Fibroblast of villous mesenchyme (primary cell): Measurements from ENCODE around the gene RBMS3. TPM values are rescaled to one million over a fixed set of nuclear protein-coding genes. Genes with fewer than 3 reads are reported as not detected.
A peak's percentile ranks its signal among the peaks of the same experiment; 100 is the strongest.
"Not testable (repeated sequence)": the region's sequence is repeated elsewhere in the genome, so short reads cannot be mapped to it uniquely, and the experiment has no call there.

Source experiments
- DNase-seq: peaks from one replicate; pipeline ENCODE4 v3.0.0-alpha.2; 2010; ENCODE audit warnings: low read depth
- H3K4me3 ChIP-seq: 2 replicates; pipeline ENCODE4 v1.5.1; 2011; ENCODE audit warnings: low read depth, mild to moderate bottlenecking, low read length
- total RNA-seq: library from RNA; depleted of rRNA; stranded (reverse); fragments of >200 nt; gene quantifications from 2 replicates; pipeline ENCODE4 v1.2.3, GENCODE V29; 2012
- TF ChIP-seq, protein P1 (sequence below): IDR thresholded peaks from 2 replicates; pipeline ENCODE4 v1.5.1; 2012; ENCODE audit warnings: low read depth, mild to moderate bottlenecking, low read length; ENCODE audit not compliant: insufficient read depth

RBMS3 gene
- total RNA-seq, 1 donor: 85.9 TPM

DNA sequence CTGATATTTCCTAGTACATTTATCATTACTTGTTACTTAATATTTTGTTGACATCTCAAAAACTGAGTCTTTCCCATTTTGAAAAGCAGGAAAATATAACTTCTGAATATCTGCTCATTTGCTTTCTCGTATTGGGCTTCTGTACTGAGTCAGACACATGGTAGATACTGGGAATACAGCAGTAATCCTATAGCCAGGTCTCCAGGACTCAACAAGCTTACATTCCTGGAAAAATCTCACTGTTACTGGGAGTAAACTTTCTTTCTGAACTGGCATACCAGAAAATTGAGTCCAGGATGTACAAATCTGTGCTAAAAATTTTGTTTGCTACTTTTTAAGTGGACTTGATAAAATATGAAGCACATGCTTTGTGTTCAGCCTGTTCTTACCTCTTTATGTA lies 240.4 kb downstream of the RBMS3 start:
- TF ChIP-seq, protein P1, sequence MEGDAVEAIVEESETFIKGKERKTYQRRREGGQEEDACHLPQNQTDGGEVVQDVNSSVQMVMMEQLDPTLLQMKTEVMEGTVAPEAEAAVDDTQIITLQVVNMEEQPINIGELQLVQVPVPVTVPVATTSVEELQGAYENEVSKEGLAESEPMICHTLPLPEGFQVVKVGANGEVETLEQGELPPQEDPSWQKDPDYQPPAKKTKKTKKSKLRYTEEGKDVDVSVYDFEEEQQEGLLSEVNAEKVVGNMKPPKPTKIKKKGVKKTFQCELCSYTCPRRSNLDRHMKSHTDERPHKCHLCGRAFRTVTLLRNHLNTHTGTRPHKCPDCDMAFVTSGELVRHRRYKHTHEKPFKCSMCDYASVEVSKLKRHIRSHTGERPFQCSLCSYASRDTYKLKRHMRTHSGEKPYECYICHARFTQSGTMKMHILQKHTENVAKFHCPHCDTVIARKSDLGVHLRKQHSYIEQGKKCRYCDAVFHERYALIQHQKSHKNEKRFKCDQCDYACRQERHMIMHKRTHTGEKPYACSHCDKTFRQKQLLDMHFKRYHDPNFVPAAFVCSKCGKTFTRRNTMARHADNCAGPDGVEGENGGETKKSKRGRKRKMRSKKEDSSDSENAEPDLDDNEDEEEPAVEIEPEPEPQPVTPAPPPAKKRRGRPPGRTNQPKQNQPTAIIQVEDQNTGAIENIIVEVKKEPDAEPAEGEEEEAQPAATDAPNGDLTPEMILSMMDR: no peak
- DNase-seq: no peak
- H3K4me3 ChIP-seq: no peak overlapping the region

DNA sequence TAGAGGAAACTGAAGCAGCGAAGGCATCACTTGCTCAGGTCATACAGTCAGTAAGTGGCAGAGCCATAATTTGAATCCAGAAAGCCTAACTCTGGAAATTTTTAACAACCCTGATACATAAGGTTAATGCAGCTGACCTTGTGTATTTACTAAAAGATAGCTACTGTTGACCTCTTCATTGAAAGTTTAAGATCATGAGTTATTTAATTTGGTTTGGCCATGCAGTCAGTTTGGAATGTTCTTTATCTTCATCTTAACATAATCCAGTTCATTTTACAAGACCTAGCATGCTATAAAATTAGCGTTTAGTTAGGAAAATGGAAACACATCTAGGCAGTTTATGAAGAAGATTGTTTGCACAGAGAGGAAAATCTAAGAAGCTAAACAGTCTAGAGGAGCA lies 240.9 kb downstream of the RBMS3 start:
- TF ChIP-seq, protein P1: no peak
- no peak overlapping the region for H3K4me3 ChIP-seq

DNA sequence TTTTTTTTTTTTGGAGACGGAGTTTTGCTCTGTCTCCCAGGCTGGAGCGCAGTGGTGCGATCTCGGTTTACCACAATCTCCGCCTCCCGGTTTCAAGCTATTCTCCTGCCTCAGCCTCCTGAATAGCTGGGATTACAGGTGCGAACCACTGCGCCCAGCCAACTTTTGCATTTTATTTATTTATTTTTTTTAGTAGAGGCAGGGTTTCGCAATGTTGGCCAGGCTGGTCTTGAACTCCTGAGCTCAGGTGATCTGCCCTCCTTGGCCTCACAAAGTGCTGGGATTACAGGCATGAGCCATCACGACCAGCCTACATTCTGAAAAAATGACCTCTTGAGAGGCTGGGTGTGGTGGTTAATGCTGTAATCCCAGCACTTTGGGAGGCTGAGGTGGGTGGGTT lies 243.6 kb downstream of the RBMS3 start:
- DNase-seq, H3K4me3 ChIP-seq: not testable (repeated sequence)

More for the DNA sequence above, 240.9 kb downstream of the RBMS3 start:
- DNase-seq: peak; percentile 94

DNA sequence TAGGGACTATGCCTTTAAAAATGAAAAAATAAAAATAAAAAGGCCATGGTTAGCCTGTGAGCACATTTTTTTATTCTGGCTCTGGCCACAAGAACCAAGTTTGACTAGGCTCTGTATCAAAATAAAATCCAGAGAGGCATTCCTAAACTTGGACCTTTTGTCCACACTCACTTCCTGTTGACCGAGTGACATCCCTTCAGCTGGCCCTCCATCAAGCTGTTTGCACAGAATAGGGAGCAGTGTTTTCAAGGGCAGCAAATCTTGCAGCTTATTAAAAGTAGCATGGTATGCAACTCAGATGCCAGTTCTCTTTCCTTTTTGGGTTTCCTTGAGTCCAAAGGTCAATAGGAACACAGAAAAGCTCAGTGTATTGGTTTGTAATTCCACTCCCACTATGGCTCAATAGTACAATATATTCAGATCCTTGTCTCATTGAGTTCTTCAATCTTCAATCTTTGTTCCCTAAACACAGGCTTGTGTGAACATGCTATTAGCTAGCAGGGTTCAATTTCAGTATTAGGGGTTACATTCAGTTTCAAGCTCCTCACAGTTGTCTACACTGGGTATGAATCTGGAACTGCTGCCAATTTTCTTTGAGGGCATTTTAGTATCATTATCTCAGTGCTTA lies 244.5 kb downstream of the RBMS3 start:
- TF ChIP-seq, protein P1: no peak
- peak; percentile 73 for DNase-seq
- no peak overlapping the region for H3K4me3 ChIP-seq

DNA sequence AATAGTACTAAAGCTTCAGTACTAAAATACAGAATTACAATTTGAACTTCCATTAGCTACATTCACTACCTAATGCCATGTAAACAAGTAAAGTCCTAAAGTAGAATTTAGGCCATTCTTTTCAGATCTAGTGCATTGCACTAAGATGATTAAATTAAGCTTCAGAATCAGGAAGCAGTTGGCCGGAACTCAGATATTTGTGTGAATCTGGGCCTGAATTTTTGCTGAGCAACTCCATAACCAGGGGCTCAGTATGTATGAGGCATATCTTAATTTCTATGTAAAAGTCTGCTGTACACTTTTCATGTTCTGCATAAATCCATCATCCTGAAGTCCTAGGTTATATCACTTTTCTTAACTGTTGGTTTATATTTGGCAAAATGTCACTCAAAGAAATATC lies 246.4 kb downstream of the RBMS3 start:
- no peak overlapping the region for H3K4me3 ChIP-seq
- DNase-seq: no peak
- TF ChIP-seq, protein P1: no peak

DNA sequence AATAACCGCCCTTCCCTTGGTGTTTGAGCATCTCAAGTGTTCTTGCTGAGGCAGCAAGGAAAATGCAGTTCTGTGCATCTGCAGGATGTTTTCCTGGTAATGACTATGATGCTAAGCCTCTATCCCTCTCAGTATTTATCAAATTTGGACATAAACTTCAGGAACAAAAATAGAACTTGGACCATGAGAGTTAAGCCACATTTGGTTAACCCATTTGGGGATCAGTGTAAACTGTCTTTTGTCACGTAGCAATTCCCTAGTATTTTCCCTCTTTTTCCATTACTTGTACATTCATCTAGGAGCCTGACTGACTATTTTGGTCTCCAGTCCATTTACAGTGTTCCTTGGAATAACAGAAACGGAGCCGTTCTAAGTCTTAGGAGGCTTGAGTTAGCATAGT lies 250.8 kb downstream of the RBMS3 start:
- no peak overlapping the region for H3K4me3 ChIP-seq
- DNase-seq: no peak
- TF ChIP-seq, protein P1: no peak

DNA sequence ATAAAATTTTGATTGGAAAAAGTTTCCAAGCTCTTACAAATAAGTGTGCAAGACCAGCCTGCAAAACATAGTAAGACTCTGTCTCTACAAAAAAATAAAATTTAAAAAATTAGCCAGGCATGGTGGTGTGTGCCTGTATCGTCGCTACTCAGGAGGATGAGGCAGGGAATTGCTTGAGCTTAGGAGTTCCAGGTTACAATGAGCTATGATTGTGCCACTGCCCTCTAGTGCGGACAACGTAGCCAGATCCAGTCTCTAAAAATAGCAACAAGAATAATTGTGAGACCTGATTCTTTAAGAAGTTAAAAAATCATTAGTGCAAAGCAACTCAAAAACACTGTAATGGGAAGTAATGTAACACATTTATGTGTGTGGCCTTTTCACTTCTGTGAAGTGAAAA lies 251.6 kb downstream of the RBMS3 start:
- DNase-seq: no peak
- H3K4me3 ChIP-seq: no peak overlapping the region
- TF ChIP-seq, protein P1: no peak
